Epithelial cell of proximal tubule (primary cell): ENCODE results near the gene VWA3B. TPM values are rescaled to one million over a fixed set of nuclear protein-coding genes. Genes with fewer than 3 reads are reported as not detected.

Source experiments
- DNase-seq: peaks from one replicate; pipeline ENCODE4 v3.0.0-alpha.2; 2011; ENCODE audit warnings: low read depth
- H3K4me3 ChIP-seq: 2 replicates; pipeline ENCODE4 v1.5.1; 2011; ENCODE audit warnings: low read depth, mild to moderate bottlenecking, low read length
- total RNA-seq: library from RNA; depleted of rRNA; stranded (reverse); fragments of >200 nt; gene quantifications from 2 replicates; pipeline ENCODE4 v1.2.3, GENCODE V29; 2015
- TF ChIP-seq, protein P1 (sequence below): conservative IDR thresholded peaks from 2 replicates; pipeline ENCODE4 v1.5.1; 2012; ENCODE audit warnings: low read depth, mild to moderate bottlenecking, low read length

The VWA3B gene
- total RNA-seq, 1 donor from 2014 or later: not detected

DNA sequence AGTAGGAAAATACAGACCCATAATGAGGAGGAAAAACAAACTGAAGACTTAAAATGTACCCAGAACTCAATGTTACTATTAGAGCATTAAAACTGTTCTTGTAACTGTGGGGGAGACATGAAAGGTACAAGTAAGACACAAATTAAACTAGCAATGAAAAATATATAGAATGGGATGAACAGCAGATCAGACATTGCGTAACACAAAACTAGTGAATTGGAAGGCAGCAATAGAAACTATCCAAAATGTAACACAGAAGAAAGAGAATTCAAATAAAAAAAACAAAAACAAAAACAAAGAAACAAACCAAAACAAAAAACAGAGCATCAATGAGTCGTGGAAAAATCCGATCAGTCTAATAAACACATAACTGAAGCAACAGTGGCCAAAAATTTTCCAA, 132.2 kb downstream of the VWA3B start:
- no peak for DNase-seq
- no peak overlapping the region for H3K4me3 ChIP-seq
- TF ChIP-seq, protein P1, sequence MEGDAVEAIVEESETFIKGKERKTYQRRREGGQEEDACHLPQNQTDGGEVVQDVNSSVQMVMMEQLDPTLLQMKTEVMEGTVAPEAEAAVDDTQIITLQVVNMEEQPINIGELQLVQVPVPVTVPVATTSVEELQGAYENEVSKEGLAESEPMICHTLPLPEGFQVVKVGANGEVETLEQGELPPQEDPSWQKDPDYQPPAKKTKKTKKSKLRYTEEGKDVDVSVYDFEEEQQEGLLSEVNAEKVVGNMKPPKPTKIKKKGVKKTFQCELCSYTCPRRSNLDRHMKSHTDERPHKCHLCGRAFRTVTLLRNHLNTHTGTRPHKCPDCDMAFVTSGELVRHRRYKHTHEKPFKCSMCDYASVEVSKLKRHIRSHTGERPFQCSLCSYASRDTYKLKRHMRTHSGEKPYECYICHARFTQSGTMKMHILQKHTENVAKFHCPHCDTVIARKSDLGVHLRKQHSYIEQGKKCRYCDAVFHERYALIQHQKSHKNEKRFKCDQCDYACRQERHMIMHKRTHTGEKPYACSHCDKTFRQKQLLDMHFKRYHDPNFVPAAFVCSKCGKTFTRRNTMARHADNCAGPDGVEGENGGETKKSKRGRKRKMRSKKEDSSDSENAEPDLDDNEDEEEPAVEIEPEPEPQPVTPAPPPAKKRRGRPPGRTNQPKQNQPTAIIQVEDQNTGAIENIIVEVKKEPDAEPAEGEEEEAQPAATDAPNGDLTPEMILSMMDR: no peak

DNA sequence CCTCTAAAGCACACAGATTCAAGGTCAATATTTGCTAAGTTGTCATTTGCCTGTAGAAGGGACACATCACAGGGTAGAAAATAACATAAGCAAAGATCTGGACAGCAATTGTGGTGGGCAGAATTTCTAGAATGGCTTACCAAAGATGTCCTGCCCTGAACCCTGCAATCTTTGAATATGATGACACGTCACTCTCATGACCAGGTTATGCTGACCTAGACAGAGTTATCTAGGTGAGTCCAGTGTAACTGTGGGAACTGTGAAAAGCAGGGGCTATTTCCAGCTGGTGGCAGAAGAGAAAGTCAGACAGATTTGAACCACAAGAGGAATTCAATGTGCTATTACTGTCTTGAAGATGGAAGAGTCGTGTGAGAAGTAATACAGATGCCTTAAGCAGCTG, 147.0 kb downstream of the VWA3B start:
- DNase-seq: no peak
- TF ChIP-seq, protein P1: no peak
- no peak overlapping the region for H3K4me3 ChIP-seq

DNA sequence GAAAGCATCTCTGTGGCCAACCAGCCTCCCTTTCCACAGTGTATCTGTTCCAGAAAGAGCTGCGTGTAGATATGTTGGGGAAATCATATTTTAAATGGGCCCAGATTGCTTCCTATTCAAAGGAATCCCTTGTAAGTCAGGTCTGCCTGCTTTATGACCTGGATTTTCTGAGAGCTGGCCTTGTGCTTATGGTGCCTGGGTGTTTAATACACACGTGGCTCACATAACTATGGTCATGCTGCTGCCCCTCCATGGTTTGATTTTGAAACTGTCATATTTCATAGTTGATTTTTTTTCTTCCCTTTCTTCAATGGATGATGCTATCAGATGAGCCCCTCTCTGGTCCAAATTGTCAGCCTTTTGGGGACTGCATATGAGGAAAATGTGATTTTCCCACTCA, 147.8 kb downstream of the VWA3B start:
- H3K4me3 ChIP-seq: no peak overlapping the region
- DNase-seq: no peak
- TF ChIP-seq, protein P1: no peak

DNA sequence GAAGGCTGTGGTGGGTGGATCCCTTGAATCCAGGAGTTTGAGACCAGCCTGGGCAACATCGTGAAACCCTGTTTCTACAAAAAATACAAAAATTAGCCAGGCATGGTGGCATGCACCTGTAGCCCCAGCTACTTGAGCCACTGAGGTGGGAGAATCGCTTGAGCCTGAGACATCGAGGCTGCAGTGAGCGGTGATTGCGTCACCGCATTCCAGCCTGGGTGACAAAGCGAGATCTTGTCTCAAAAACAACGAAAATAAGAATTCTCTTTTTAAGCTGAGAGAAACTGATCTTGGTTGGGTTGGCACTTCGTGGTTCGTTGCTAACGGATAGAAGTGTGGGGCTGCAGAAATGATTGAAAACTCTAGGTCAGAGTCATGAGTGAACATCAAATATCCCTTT, 150.0 kb downstream of the VWA3B start:
- DNase-seq: no peak
- no peak overlapping the region for H3K4me3 ChIP-seq
- TF ChIP-seq, protein P1: no peak

DNA sequence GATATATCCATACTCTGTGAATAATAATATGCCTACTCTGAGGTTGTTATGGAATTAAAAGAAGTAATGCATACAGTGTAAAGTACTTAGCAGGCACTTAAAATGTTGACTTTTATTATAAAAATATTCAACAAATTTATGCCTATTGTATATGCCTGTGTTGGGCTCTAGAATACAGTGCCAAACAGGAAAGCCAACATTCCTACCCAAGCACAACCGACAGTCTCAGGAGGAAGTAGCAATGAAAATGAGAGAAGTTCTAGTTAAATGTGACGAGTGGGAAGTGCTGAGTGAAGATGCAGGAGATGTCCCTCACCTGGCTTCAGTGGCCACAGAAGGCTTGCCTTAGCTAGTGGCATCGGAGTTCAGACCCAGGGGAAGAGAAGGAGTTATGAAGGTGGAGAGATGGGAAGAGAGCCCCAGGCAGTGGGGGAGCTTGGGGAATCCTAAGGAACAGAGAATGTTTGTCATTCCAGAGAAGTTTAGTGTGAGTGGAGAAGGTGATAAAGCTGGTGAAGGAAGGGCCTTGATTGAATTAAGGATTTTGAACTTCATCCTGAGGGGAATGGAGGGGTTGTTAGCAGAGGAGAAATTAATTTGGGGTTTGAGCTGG, 153.9 kb downstream of the VWA3B start:
- no peak for DNase-seq

DNA sequence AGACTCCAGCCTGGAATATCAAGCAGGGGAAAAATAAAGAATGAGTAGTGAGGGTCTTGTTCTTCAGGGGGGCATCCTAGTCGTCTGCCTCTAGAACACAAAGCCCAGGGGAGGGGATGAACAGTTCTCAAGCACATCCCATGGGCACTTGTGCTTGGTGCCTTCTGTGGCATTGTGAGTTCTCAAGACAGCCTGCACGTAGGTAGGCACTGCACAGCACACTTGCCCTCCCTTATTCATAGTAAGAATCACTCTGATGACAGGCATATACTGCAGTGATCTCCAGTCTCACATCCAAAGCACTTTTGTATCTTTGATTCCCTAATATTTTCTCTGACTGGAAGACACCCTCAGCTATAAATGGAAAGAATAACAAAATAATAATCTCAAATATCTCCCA, 154.6 kb downstream of the VWA3B start:
- TF ChIP-seq, protein P1: no peak
- no peak overlapping the region for H3K4me3 ChIP-seq
- no peak for DNase-seq

More for the DNA sequence above, 153.9 kb downstream of the VWA3B start:
- TF ChIP-seq, protein P1: no peak
- H3K4me3 ChIP-seq: no peak overlapping the region

DNA sequence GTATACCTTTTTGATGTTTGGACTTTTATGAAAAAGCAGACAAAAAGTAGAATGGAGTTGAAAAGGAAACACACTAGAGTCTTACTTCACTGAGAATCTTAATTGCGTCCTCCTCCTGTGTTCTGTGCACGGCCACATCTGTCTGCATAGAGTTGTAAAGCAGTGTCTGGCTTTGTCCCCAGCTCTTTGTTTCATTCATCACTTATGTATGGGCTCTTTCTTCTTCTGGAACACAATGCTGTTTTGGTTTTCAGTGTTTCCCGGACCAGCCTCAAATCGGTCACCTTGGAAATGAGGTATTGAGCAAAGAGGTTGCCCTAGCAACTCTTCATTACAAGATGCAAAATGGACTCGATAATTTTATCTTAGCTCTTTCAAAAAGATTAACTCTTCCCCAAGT, 155.0 kb downstream of the VWA3B start:
- no peak for DNase-seq

More for the DNA sequence above, 155.0 kb downstream of the VWA3B start:
- TF ChIP-seq, protein P1: no peak
- no peak overlapping the region for H3K4me3 ChIP-seq
